ENCODE measurements around the gene VWA8. TPM values are rescaled to one million over a fixed set of nuclear protein-coding genes. Genes with fewer than 3 reads are reported as not detected.
"Not testable (repeated sequence)": the region's sequence is repeated elsewhere in the genome, so short reads cannot be mapped to it uniquely, and the experiment has no call there.

Gene VWA8
- polyA plus RNA-seq, 4 donors: 15.3 to 21.7 (median 19.6) TPM

DNA sequence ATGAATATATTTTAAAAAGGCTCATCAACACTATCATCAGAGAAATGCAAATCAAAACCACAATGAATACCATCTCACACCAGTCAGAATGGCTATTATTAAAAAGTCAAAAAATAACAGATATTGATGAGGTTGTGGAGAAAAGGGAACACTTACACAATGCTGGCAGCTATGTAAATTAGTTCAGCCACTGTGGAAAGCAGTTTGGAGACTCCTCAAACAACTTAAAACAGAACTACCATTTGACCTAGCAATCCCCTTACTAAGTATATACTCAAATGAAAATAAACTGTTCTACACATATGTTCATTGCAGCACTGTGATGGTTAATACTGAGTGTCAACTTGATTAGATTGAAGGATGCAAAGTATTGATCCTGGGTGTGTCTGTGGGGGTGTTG is 98.2 kb downstream of the VWA8 start:
- DNase-seq (ENCODE audit: low read depth in 4 of 4, low spot score in 3 of 4): not testable (repeated sequence)

DNA sequence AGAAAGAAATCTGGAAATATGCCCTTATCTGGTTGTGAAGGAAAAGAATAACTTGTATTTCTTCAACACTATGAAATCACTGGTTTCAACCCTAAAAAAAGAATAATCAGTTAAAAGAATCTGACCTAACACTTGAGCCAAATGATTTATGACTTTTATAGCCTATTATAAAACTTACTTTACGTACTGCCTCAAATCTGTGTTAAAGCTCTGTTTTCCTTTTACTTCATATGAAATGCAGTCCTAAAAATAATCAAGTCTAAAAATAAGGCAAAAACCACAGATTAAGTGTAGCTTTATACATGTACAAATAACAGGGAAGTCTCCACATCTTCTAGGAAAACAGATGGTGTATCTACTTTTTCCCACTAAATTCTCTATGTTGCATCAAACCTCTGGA is 101.3 kb downstream of the VWA8 start:
- DNase-seq (ENCODE audit: low read depth in 4 of 4, low spot score in 3 of 4): no peak

- DNase-seq (ENCODE audit: low read depth in 4 of 4, low spot score in 3 of 4): no peak
Measured at GRCh38 chr13:41858780-41859179, 102.1 kb downstream of the VWA8 start.

GRCh38 chr13:41854758-41855157 is 106.2 kb downstream of the VWA8 start:
- DNase-seq (ENCODE audit: low read depth in 4 of 4, low spot score in 3 of 4): no peak

DNA sequence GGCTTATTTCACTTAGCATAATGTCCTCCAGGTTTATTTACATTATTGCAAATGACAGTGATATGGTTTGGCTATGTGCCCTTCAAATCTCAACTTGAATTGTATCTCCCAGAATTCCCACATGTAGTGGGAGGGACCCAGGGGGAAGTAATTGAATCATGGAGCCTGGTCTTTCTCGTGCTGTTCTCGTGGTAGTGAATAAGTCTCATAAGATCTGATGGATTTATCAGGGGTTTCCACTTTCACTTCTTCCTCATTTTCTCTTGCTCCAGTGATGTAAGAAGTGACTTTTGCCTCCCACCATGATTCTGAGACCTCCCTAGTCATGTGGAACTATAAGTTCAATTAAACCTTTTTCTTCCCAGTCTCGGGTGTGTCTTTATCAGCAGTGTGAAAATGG is 109.6 kb downstream of the VWA8 start:
- no peak for DNase-seq (ENCODE audit: low read depth in 4 of 4, low spot score in 3 of 4)

DNA sequence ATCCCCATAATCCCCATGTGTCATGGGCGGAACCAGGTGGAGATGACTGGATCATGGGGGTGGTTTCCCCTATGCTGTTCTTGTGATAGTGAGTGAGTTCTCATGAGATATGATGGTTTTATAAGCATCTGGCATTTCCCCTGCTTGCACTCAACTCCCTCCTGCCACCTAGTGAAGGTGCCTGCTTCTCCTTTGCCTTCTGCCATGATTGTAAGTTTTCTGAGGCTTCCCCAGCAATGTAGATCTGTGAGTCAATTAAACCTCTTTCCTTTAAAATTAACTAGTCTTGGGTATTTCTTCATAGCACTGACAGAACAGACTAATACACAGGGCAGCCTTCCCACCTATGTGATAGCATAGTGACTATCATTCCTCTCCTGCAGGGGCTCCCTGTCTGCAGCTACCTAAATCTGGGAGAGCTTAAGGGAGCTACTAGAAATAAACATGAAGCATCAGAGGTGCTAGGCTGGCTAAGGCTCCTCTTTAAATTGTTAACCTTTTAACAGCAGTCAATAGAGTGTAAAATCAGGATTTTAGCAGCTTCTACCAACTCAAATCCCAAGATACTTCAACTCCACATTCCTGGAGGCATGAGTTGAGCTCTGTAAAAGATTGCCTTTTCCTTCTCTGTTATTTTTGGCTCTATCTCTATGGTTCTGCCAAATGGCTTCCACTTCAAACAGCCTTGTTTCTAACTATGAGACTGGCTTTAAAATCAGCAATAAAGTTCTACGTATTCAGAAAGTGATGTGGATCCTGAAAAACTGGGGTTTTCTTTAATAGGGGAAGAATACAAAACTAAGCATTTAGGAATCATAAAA is 112.3 kb downstream of the VWA8 start:
- DNase-seq (ENCODE audit: low read depth in 4 of 4, low spot score in 3 of 4): no peak

- no peak for DNase-seq (ENCODE audit: low read depth in 4 of 4, low spot score in 3 of 4)
Measured at GRCh38 chr13:41847216-41847615, 113.7 kb downstream of the VWA8 start.

DNA sequence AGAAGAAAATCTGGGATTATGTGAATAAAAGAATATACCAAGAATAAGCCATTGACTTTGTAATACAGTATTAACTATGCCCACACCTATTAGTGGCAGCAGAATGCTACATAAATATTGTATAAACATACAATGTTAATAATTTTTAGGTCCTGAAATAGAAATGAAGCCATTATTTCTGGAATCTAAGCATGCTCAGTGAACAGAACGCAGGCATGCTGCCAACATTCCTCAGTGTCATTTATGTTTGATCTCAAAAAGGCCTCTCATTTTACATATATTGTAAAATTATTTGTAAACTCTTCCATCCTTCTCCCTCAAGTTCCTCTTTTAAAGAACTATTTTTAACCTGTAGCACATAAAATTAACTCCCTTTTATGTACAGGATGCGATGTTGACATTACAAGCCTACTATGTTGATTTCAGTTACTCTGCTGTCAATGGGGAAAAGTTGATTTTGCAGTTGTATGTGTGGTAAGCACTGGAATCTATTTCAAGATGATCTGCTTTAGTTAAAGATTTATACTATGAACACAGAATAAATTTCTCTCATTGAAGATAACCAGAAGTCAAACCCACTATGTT is 118.8 kb downstream of the VWA8 start:
- DNase-seq (ENCODE audit: low read depth in 4 of 4, low spot score in 3 of 4): peak; percentile 41 to 65 (median 58)

GRCh38 chr13:41837629-41838028 is 123.3 kb downstream of the VWA8 start:
- no peak for DNase-seq (ENCODE audit: low read depth in 4 of 4, low spot score in 3 of 4)

- no peak for DNase-seq (ENCODE audit: low read depth in 4 of 4, low spot score in 3 of 4)
Measured at GRCh38 chr13:41835871-41836270, 125.0 kb downstream of the VWA8 start.

DNA sequence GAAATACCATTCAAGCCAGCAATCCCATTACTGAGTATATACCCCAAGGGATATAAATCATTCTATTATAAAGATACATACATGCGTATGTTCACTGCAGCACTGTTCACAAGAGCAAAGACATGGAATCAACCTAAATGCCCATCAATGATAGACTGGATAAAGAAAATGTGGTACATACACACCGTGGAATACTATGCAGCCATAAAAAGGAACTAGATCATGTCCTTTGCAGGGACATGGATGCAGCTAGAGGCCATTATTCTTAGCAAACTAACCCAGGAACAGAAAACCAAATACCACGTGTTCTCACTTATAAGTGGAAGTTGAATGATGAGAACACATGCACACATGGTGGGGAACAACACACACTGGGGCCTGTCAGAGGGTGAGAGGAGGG is 126.2 kb downstream of the VWA8 start:
- DNase-seq (ENCODE audit: low read depth in 4 of 4, low spot score in 3 of 4): not testable (repeated sequence)

DNA sequence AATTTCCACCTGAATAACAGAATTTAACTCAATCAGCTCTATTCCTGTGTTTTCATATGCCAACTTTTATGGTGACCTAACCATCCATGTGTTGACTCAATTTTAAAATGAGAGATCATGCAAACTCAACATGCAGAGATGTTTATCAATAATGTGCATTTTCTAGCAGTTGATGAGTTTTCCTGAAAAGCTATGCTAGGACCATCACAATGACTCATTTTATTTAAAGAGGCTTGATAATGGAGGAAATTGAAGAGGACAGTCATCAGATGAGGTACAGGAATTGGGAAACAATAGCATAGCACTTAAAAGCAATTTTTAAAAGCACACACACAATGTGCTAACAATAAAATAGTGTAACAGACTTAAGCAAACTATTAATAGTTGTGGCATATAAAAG is 127.1 kb downstream of the VWA8 start:
- no peak for DNase-seq (ENCODE audit: low read depth in 4 of 4, low spot score in 3 of 4)

DNA sequence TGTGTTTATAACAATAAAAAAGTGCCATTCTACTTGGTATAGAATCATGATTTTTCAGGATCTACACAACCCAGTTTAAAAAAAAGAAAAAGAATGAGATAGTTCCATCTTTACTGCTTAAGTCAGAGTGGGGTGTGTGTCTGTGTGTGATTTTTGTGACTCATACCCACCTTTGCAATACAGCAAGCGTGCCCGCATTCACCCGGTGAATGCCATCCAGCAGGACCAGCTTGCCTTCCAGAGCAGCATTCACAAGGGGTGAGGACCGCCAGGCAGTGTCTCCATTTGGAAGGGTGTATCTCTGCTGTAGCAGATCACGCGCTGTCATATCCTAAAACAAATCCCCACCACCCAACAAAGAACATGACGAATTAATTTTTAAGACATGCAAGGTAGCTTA is 127.7 kb downstream of the VWA8 start:
- DNase-seq (ENCODE audit: low read depth in 4 of 4, low spot score in 3 of 4): no peak

DNA sequence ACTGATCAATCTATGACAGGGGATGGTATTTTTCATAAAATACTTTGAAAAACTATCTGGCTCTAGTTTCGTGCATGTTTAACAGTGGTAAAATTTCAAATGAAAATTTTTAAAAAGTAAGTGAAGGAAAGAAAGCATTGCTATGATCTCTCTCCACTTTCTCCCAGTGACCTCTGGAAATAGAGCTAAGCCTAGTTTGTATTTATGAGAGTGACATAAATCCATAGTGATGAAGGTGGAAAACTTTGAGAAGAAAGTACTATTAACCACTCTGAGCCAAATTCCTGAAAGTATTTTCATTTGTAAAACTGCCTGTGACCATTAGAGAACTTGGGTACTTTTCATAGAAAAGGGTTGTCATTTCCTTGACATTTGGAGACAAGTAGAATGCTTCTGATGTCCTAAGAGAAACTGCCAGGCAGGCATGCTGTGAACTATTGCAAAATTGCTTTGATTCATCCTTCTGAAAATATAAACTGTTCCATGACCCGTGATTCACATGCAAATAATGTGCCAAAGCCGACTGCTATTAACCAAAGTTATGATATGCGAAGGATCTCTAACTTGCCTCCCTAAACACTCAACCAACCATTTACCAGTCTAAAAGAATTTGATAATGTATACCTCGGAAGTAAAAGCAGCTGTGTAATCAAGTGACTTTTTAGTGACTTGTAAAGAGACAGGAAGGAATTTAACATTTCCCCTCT is 133.2 kb downstream of the VWA8 start:
- no peak for DNase-seq (ENCODE audit: low read depth in 4 of 4, low spot score in 3 of 4)

DNA sequence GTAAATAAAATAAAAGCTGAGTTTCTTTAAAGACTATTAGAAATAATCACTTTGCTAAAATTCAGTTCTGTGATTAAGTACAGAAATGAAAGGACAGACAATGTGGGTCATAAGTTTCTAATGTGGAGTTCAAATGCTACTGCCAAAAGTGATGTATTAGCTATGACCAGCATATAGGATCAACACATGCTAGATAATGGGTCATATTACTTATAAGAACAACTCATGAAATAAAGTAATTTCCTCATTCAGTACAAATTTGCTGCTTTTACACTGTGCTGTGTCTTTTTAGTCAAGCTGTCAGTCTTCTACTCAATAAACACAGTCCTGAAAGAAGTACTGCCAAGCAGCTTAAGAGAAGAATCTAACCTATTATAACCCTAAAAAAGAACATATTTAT is 135.2 kb downstream of the VWA8 start:
- no peak for DNase-seq (ENCODE audit: low read depth in 4 of 4, low spot score in 3 of 4)

DNA sequence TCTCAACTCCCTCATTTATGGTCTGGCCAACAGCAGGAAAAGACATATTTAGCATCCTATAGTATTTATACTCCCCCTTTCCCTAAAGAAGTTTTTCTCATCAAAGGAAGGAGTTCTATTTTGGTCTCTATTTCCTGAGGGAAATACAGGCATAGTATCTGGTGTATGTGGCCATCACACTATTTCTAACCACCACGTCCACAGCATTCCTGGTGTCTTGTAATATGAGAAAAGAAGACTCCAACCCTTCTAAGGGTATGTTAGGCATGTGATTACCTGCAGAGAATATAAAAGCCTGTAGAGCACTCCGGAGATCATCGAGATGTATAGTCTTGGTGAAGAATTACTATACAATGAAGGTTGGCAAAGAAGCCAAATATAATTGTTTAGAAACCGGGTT is 137.4 kb downstream of the VWA8 start:
- DNase-seq (ENCODE audit: low read depth in 4 of 4, low spot score in 3 of 4): no peak

DNA sequence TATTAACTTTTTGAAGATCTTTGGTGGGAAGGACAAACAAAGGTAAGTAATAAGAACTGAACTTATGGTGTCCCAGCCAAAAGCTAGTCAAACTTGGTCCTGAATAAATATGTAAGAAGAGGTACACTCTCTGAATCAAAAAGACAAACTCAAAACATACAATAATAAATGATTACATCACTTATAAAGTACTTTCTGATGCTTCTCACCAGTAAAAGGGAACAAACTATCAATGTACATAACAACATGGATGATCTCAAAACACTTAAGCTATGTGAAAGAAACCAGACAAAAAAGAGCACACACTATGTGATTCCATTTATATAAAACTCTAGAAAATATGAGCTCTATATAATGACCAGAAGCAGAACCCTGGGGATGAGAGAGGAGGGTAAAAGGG is 138.3 kb downstream of the VWA8 start:
- DNase-seq (ENCODE audit: low read depth in 4 of 4, low spot score in 3 of 4): no peak

DNA sequence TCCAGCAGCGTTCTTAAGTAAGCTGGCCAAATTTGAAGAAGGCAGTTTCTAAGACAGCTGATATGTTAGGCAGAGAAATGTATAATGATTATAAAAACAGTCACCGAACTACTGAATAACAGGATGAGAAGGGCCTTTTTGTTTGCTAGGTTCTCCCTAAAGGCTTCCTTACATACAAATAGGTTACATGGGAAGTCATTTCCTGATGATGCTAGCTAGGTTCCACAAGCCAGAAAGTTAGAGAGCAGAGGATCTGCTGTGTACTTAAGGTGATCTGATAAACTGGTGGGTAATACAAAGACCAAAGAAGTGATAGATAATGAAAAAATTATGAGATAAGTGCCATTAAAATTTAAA is 139.7 kb downstream of the VWA8 start:
- DNase-seq (ENCODE audit: low read depth in 4 of 4, low spot score in 3 of 4): no peak

GRCh38 chr13:41820581-41821237 is 140.2 kb downstream of the VWA8 start:
- DNase-seq (ENCODE audit: low read depth in 4 of 4, low spot score in 3 of 4): no peak

DNA sequence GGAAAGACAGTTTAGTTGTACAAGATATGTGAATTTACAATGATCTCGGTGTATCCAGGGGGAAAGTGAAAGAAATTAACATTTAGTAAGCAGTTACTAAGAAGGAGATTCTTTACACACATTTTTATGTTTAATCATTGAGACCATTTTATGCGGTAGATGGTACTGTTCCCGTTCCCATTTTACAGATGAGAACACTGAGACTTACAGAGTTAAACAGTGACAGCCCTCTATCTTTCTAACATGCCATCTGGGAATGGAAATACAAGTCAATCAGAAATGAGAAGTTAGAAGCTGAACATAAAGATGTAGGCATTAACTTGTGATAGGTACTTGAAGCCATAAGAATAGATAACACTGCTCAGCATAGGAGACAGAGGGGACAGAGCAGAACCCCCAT is 144.9 kb downstream of the VWA8 start:
- no peak for DNase-seq (ENCODE audit: low read depth in 4 of 4, low spot score in 3 of 4)

- no peak for DNase-seq (ENCODE audit: low read depth in 4 of 4, low spot score in 3 of 4)
Measured at GRCh38 chr13:41813426-41813825, 147.5 kb downstream of the VWA8 start.
